ENCODE measurements around the gene MPRIP.

Gene MPRIP

DNA sequence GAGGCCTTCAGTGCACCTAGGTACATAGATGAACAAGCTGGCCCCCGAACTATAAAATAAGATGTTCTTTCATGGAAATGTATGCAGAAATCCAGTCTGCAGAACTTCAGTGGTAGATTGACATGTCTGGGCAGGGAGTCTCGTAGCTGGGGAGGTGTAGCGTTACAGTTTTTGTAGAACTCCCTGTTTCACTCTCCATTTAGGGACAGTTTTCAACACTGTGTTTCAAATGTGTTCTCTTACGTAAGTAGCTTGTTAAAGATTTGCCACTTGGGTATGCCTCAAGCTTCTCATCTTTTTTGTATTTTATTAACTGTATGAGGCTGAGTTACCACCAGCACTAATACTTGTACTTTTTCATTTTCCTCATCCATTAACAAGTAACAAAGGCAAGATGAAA is 117.3 kb downstream of the MPRIP start:
- TF ChIP-seq YY1 (IDR thresholded peaks at IDR 0.05; ENCODE audit: low read depth) (no peak), CEBPB (IDR thresholded peaks at IDR 0.05) (no peak), CREB1 (IDR thresholded peaks at IDR 0.05; ENCODE audit: low read depth) (no peak), EP300 (IDR thresholded peaks at IDR 0.05; ENCODE audit: borderline replicate concordance) (no peak), TEAD4 (IDR thresholded peaks at IDR 0.05) (no peak), RAD21 (IDR thresholded peaks at IDR 0.05; ENCODE audit: low read depth) (no peak), MAX (IDR thresholded peaks at IDR 0.05) (no peak), NFIC (IDR thresholded peaks at IDR 0.05) (no peak), TAF1 (IDR thresholded peaks at IDR 0.05; ENCODE audit: low read depth) (no peak), ZBTB7A (IDR thresholded peaks at IDR 0.05; ENCODE audit: low read depth) (no peak), TCF12 (IDR thresholded peaks at IDR 0.05; ENCODE audit: low read depth) (no peak), FOXM1 (IDR thresholded peaks at IDR 0.05; ENCODE audit: borderline replicate concordance, low read depth) (no peak), EGR1 (IDR thresholded peaks at IDR 0.05) (no peak)
- TF ChIP-seq, protein P1, sequence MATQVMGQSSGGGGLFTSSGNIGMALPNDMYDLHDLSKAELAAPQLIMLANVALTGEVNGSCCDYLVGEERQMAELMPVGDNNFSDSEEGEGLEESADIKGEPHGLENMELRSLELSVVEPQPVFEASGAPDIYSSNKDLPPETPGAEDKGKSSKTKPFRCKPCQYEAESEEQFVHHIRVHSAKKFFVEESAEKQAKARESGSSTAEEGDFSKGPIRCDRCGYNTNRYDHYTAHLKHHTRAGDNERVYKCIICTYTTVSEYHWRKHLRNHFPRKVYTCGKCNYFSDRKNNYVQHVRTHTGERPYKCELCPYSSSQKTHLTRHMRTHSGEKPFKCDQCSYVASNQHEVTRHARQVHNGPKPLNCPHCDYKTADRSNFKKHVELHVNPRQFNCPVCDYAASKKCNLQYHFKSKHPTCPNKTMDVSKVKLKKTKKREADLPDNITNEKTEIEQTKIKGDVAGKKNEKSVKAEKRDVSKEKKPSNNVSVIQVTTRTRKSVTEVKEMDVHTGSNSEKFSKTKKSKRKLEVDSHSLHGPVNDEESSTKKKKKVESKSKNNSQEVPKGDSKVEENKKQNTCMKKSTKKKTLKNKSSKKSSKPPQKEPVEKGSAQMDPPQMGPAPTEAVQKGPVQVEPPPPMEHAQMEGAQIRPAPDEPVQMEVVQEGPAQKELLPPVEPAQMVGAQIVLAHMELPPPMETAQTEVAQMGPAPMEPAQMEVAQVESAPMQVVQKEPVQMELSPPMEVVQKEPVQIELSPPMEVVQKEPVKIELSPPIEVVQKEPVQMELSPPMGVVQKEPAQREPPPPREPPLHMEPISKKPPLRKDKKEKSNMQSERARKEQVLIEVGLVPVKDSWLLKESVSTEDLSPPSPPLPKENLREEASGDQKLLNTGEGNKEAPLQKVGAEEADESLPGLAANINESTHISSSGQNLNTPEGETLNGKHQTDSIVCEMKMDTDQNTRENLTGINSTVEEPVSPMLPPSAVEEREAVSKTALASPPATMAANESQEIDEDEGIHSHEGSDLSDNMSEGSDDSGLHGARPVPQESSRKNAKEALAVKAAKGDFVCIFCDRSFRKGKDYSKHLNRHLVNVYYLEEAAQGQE (IDR thresholded peaks at IDR 0.05; ENCODE audit: low read depth) = no peak
- TF ChIP-seq, protein P2, sequence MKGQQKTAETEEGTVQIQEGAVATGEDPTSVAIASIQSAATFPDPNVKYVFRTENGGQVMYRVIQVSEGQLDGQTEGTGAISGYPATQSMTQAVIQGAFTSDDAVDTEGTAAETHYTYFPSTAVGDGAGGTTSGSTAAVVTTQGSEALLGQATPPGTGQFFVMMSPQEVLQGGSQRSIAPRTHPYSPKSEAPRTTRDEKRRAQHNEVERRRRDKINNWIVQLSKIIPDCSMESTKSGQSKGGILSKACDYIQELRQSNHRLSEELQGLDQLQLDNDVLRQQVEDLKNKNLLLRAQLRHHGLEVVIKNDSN (IDR thresholded peaks at IDR 0.05) = no peak

DNA sequence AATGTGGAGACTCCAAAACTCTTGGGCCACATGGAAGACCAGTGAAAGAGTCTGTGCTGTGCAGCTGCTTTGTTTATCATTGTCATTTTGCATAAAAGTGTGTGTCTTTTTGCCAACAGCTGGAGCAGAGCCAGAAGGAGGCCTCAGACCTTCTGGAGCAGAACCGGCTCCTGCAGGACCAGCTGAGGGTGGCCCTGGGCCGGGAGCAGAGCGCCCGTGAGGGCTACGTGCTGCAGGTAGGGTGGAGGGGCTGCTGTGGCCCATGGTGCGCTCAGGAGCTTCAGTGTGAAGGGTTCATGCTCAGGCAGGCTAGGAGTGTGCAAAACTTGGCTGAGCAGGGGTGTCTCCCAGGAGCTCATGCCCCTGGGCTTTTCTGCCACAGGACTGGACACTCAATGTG is 118.9 kb downstream of the MPRIP start:
- TF ChIP-seq TAF1 (IDR thresholded peaks at IDR 0.05; ENCODE audit: low read depth) (no peak), FOXM1 (IDR thresholded peaks at IDR 0.05; ENCODE audit: borderline replicate concordance, low read depth) (no peak), CEBPB (IDR thresholded peaks at IDR 0.05) (no peak), NFIC (IDR thresholded peaks at IDR 0.05) (no peak), EGR1 (IDR thresholded peaks at IDR 0.05) (no peak), MAX (IDR thresholded peaks at IDR 0.05) (no peak), RAD21 (IDR thresholded peaks at IDR 0.05; ENCODE audit: low read depth) (no peak), TEAD4 (IDR thresholded peaks at IDR 0.05) (no peak), ZBTB7A (IDR thresholded peaks at IDR 0.05; ENCODE audit: low read depth) (no peak), YY1 (IDR thresholded peaks at IDR 0.05; ENCODE audit: low read depth) (no peak), CREB1 (IDR thresholded peaks at IDR 0.05; ENCODE audit: low read depth) (no peak), TCF12 (IDR thresholded peaks at IDR 0.05; ENCODE audit: low read depth) (no peak)
- TF ChIP-seq, protein P2 (IDR thresholded peaks at IDR 0.05) = no peak
- TF ChIP-seq, protein P1 (IDR thresholded peaks at IDR 0.05; ENCODE audit: low read depth) = no peak

GRCh38 chr17:17161759-17162158 is 119.5 kb downstream of the MPRIP start:
- TF ChIP-seq MAX (IDR thresholded peaks at IDR 0.05) = no peak

DNA sequence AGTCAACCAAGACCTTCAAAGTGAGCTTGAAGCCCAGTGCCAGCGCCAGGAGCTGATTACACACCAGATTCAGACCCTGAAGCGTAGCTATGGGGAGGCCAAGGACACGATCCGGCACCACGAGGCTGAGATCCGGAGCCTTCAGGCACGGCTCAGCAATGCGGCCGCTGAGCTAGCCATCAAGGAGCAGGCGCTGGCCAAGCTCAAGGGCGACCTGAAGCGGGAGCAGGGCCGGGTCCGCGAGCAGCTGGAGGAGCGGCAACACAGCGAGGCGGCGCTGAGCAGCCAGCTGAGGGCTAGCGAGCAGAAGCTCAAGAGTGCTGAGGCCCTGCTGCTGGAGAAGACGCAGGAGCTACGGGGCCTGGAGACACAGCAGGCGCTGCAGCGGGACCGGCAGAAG is 121.9 kb downstream of the MPRIP start:
- TF ChIP-seq TCF12 (IDR thresholded peaks at IDR 0.05; ENCODE audit: low read depth) = no peak
- no peak for TF ChIP-seq TAF1 (IDR thresholded peaks at IDR 0.05; ENCODE audit: low read depth)
- TF ChIP-seq EGR1 (IDR thresholded peaks at IDR 0.05) = no peak
- TF ChIP-seq CREB1 (IDR thresholded peaks at IDR 0.05; ENCODE audit: low read depth) = no peak
- TF ChIP-seq YY1 (IDR thresholded peaks at IDR 0.05; ENCODE audit: low read depth) = no peak
- TF ChIP-seq CEBPB (IDR thresholded peaks at IDR 0.05) = no peak
- TF ChIP-seq FOXM1 (IDR thresholded peaks at IDR 0.05; ENCODE audit: borderline replicate concordance, low read depth) = no peak
- TF ChIP-seq NFIC (IDR thresholded peaks at IDR 0.05) = no peak
- no peak for TF ChIP-seq RAD21 (IDR thresholded peaks at IDR 0.05; ENCODE audit: low read depth)
- TF ChIP-seq, protein P2 (IDR thresholded peaks at IDR 0.05) = no peak
- TF ChIP-seq EP300 (IDR thresholded peaks at IDR 0.05; ENCODE audit: borderline replicate concordance) = no peak
- TF ChIP-seq, protein P1 (IDR thresholded peaks at IDR 0.05; ENCODE audit: low read depth) = no peak
- no peak for TF ChIP-seq MAX (IDR thresholded peaks at IDR 0.05)
- no peak for TF ChIP-seq TEAD4 (IDR thresholded peaks at IDR 0.05)

Data from Ishikawa (cell line).